CD14-positive monocyte (primary cell): Measurements from ENCODE around the gene SMAD6. TPM values are rescaled to one million over a fixed set of nuclear protein-coding genes. Genes with fewer than 3 reads are reported as not detected.
A peak's percentile ranks its signal among the peaks of the same experiment; 100 is the strongest.

ENCODE experiments used
- DNase-seq, 3 donors: peaks; one replicate each; pipeline ENCODE4 v3.0.0-alpha.2; 2011 to 2022
- H2AFZ ChIP-seq: 2 replicates; pipeline ENCODE4 v1.6.0; 2012; ENCODE audit warnings: mild to moderate bottlenecking, low read depth, low read length, inconsistent platforms; ENCODE audit not compliant: insufficient read depth, poor library complexity, severe bottlenecking
- H3K27ac ChIP-seq, 2 donors: 1 replicate in 1 of 2; 2 replicates in 1 of 2; pipeline ENCODE4 v1.5.1; 2012 to 2013; ENCODE audit warnings: low read length in 2 of 2, control low read depth in 1 of 2, inconsistent platforms in 1 of 2, low read depth in 1 of 2, mild to moderate bottlenecking in 1 of 2
- H3K27me3 ChIP-seq, 2 donors: one replicate each; pipeline versions ENCODE4 v1.6.0 to v1.6.1; 2011 to 2013; ENCODE audit warnings: low read length in 2 of 2; ENCODE audit not compliant: control insufficient read depth in 2 of 2, insufficient read depth in 2 of 2
- H3K36me3 ChIP-seq, 2 donors: replicated peaks in 1 of 2; 1 replicate in 1 of 2; 2 replicates in 1 of 2; pipeline versions ENCODE4 v1.5.1 to v1.6.1; 2012 to 2013; ENCODE audit warnings: low read length in 2 of 2, control low read depth in 1 of 2, inconsistent platforms in 1 of 2, mild to moderate bottlenecking in 1 of 2; ENCODE audit not compliant: insufficient read depth in 2 of 2, control insufficient read depth in 1 of 2
- H3K4me1 ChIP-seq, 2 donors: 1 replicate in 1 of 2; 2 replicates in 1 of 2; pipeline versions ENCODE4 v1.5.1 to v1.6.1; 2012 to 2013; ENCODE audit warnings: low read length in 2 of 2, control low read depth in 1 of 2, inconsistent platforms in 1 of 2, mild to moderate bottlenecking in 1 of 2, moderate library complexity in 1 of 2; ENCODE audit not compliant: insufficient read depth in 2 of 2, control insufficient read depth in 1 of 2
- H3K4me2 ChIP-seq: replicated peaks from 2 replicates; pipeline ENCODE3; 2012; ENCODE audit warnings: low read length, moderate library complexity, mild to moderate bottlenecking; ENCODE audit not compliant: poor library complexity, severe bottlenecking; ENCODE audit errors: extremely low read depth
- H3K4me3 ChIP-seq, 3 experiments: fragments of 200-600 bp in 1 of 3; sonication (generic) in 1 of 3; replicated peaks in 1 of 3; 1 replicate in 2 of 3; 2 replicates in 1 of 3; pipeline ENCODE4 v1.5.1; 2011 to 2013; ENCODE audit warnings: low read length in 3 of 3, mild to moderate bottlenecking in 3 of 3, control low read depth in 2 of 3, low read depth in 2 of 3, inconsistent platforms in 1 of 3, moderate library complexity in 1 of 3
- H3K79me2 ChIP-seq: 2 replicates; pipeline ENCODE4 v1.6.0; 2012; ENCODE audit warnings: mild to moderate bottlenecking, control low read depth, inconsistent platforms, low read length, moderate library complexity; ENCODE audit not compliant: insufficient read depth
- H3K9ac ChIP-seq: 2 replicates; pipeline ENCODE4 v1.6.0; 2017; ENCODE audit warnings: low read length, mild to moderate bottlenecking; ENCODE audit not compliant: insufficient read depth, poor library complexity, severe bottlenecking
- H3K9me3 ChIP-seq, 2 donors: replicated peaks in 1 of 2; 1 replicate in 1 of 2; 2 replicates in 1 of 2; pipeline versions ENCODE4 v1.5.1 to v1.6.1; 2012 to 2013; ENCODE audit warnings: low read length in 2 of 2, control low read depth in 1 of 2; ENCODE audit not compliant: control insufficient read depth in 1 of 2, insufficient read depth in 1 of 2
- H4K20me1 ChIP-seq: 2 replicates; pipeline ENCODE4 v1.6.0; 2012; ENCODE audit warnings: mild to moderate bottlenecking, low read length, control low read depth, moderate library complexity; ENCODE audit not compliant: insufficient read depth
- H3K27ac Mint-ChIP-seq, 7 donors: one replicate each; pipeline ENCODE4 v1.8.0; 2020; ENCODE audit warnings: mild to moderate bottlenecking in 7 of 7, mixed read lengths in 7 of 7, moderate library complexity in 6 of 7, inconsistent platforms in 2 of 7
- H3K27me3 Mint-ChIP-seq, 3 donors: one replicate each; pipeline ENCODE4 v1.8.0; 2021 to 2022; ENCODE audit warnings: low read depth in 3 of 3, mild to moderate bottlenecking in 3 of 3, mixed read lengths in 3 of 3, moderate library complexity in 3 of 3, inconsistent platforms in 1 of 3
- H3K36me3 Mint-ChIP-seq, 2 donors: one replicate each; pipeline ENCODE4 v1.8.0; 2020; ENCODE audit warnings: mixed read lengths in 2 of 2, inconsistent platforms in 1 of 2, mild to moderate bottlenecking in 1 of 2
- H3K4me1 Mint-ChIP-seq: one replicate; pipeline ENCODE4 v1.8.0; 2020; ENCODE audit warnings: mild to moderate bottlenecking, mixed read lengths
- H3K4me3 Mint-ChIP-seq, 2 donors: one replicate each; pipeline ENCODE4 v1.8.0; 2020; ENCODE audit warnings: mild to moderate bottlenecking in 2 of 2, mixed read lengths in 2 of 2, moderate library complexity in 1 of 2
- H3K9me3 Mint-ChIP-seq, 7 donors: one replicate each; pipeline ENCODE4 v1.8.0; 2020 to 2022; ENCODE audit warnings: mixed read lengths in 7 of 7, mild to moderate bottlenecking in 6 of 7, moderate library complexity in 6 of 7, inconsistent platforms in 2 of 7
- CTCF ChIP-seq: fragments of 200-600 bp; IDR thresholded peaks from one replicate; pipeline ENCODE4 v1.8.0; 2022; ENCODE audit warnings: antibody characterized with exemption, mild to moderate bottlenecking
- WGBS: methylation state at CpG from one replicate; pipeline ENCODE4 v1.1.5; 2013; ENCODE audit warnings: missing lambda C conversion rate; ENCODE audit not compliant: insufficient coverage; 5-methylcytosine and 5-hydroxymethylcytosine counted together
- intact Hi-C, 2 donors: fragments of 100-400 bp; cut with micrococcal nuclease; formaldehyde crosslinking; loops; one replicate each; pipeline versions ENCODE4 v1.15.0 to v1.15.1; 2023
- polyA plus RNA-seq, 3 donors: library from polyadenylated mRNA; depleted of rRNA in 1 of 3; unstranded in 2 of 3; stranded (reverse) in 1 of 3; fragments of 300-500 nt in 2 of 3; fragments of >200 nt in 1 of 3; fragmentation: Illumina TruSeq in 2 of 3; gene quantifications; 1 replicate in 2 of 3; 2 replicates in 1 of 3; pipeline ENCODE4 v1.2.3, GENCODE V29; 2012 to 2021

SMAD6 gene
- polyA plus RNA-seq, 3 donors: 0.31 TPM; not detected in 2

- TF ChIP-seq CTCF: no peak
- no peak overlapping the region for H2AFZ ChIP-seq
- Mint-ChIP-seq H3K9me3 (peaks cover 0 to 1% (median 0%) of the 10 kb centered on the region in 7 donors), H3K4me1 (peaks cover 4% of the 10 kb centered on the region), H3K27ac (peak overlapping the region in 1 of 7 donors; percentile 42), H3K27me3 (peaks cover 2 to 5% (median 3%) of the 10 kb centered on the region in 3 donors), H3K36me3 (no peaks in the 10 kb centered on the region), H3K4me3 (no peak overlapping the region)
- no peaks in the 10 kb centered on the region for H3K79me2 ChIP-seq
- no peaks in the 10 kb centered on the region for H3K27me3 ChIP-seq
- no peaks in the 10 kb centered on the region for H3K36me3 ChIP-seq
- H3K4me2 ChIP-seq: no peak overlapping the region
- no peak overlapping the region for H3K27ac ChIP-seq
- DNase-seq: no peak
- no peaks in the 10 kb centered on the region for H3K9me3 ChIP-seq
- intact Hi-C loops: loop anchor here in 1 of 2 donors (5.0 kb wide), 2 partner anchors 156 to 171 kb away; no protein-coding TSS in a partner anchor
- no peaks in the 10 kb centered on the region for H4K20me1 ChIP-seq
- H3K4me1 ChIP-seq: no peaks in the 10 kb centered on the region
- WGBS: 77% methylated on average over 6 of the region's 12 CpGs
- no peak overlapping the region for H3K4me3 ChIP-seq
- no peak overlapping the region for H3K9ac ChIP-seq
These were observed 71.3 kb downstream of the SMAD6 start for GRCh38 chr15:66773129-66773873.

- Histone ChIP-seq H3K9ac (no peak overlapping the region), H4K20me1 (no peaks in the 10 kb centered on the region), H3K27me3 (no peaks in the 10 kb centered on the region), H3K4me3 (no peak overlapping the region), H2AFZ (no peak overlapping the region), H3K79me2 (no peaks in the 10 kb centered on the region), H3K36me3 (no peaks in the 10 kb centered on the region), H3K27ac (no peak overlapping the region), H3K9me3 (no peaks in the 10 kb centered on the region), H3K4me2 (no peak overlapping the region), H3K4me1 (no peaks in the 10 kb centered on the region)
- H3K27me3 Mint-ChIP-seq: peaks cover 3 to 8% (median 3%) of the 10 kb centered on the region in 3 donors
- peak; percentile 63 for TF ChIP-seq CTCF
- H3K4me1 Mint-ChIP-seq: peaks cover 4% of the 10 kb centered on the region
- no peak overlapping the region for H3K4me3 Mint-ChIP-seq
- H3K27ac Mint-ChIP-seq: no peak overlapping the region
- H3K36me3 Mint-ChIP-seq: no peaks in the 10 kb centered on the region
- 71% methylated on average over 16 of the region's 19 CpGs for WGBS
- peaks cover 0 to 1% (median 0%) of the 10 kb centered on the region in 7 donors for H3K9me3 Mint-ChIP-seq
- peak; percentile 16 to 41 (median 22) for DNase-seq
- intact Hi-C loops: loop anchor here (1.0 to 5.0 kb wide), 3 partner anchors 157 to 172 kb away; no protein-coding TSS in a partner anchor
These were observed 72.2 kb downstream of the SMAD6 start for GRCh38 chr15:66774001-66774814.
